Measurements from ENCODE around the gene CAPN12. TPM values are rescaled to one million over a fixed set of nuclear protein-coding genes. Genes with fewer than 3 reads are reported as not detected.

CAPN12 gene
- total RNA-seq, 4 donors from 2014 or later = 0.83 to 2.1 (median 1.6) TPM

DNA sequence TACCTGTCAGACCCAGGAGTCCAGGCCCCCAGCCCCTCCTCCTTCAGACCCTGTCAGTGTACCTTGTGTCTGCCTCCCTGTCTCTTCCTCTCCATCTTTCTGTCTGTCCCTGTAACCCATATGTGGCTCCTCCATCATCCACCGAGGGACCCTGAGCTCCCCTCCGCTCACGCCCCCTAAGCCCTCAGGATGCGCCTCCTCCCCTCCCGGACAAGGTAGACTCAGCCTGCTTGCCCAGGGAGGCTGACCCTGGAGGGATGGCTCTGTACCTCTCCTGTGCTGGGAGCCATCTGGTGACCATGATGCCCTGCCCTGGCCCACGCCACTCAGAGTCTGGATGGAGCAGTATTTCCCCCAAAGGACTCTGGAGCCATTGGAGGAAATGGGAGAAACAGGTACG, 1.0 kb upstream of the CAPN12 start:
- WGBS = 87% methylated on average over 7 of the region's 7 CpGs
- TF ChIP-seq, protein P1, sequence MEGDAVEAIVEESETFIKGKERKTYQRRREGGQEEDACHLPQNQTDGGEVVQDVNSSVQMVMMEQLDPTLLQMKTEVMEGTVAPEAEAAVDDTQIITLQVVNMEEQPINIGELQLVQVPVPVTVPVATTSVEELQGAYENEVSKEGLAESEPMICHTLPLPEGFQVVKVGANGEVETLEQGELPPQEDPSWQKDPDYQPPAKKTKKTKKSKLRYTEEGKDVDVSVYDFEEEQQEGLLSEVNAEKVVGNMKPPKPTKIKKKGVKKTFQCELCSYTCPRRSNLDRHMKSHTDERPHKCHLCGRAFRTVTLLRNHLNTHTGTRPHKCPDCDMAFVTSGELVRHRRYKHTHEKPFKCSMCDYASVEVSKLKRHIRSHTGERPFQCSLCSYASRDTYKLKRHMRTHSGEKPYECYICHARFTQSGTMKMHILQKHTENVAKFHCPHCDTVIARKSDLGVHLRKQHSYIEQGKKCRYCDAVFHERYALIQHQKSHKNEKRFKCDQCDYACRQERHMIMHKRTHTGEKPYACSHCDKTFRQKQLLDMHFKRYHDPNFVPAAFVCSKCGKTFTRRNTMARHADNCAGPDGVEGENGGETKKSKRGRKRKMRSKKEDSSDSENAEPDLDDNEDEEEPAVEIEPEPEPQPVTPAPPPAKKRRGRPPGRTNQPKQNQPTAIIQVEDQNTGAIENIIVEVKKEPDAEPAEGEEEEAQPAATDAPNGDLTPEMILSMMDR (IDR thresholded peaks at IDR 0.05) = no peak
- TF ChIP-seq POLR2AphosphoS5 (IDR thresholded peaks at IDR 0.05) (no peak), POLR2A (IDR thresholded peaks at IDR 0.05; ENCODE audit: low read depth) (no peak), EP300 (IDR thresholded peaks at IDR 0.05) (no peak)
- intact Hi-C loops (cut with DNase I) = no loop called here
- Histone ChIP-seq H3K9me3 (no peaks in the 10 kb centered on the region), H3K27me3 (no peaks in the 10 kb centered on the region), H3K36me3 (no peaks in the 10 kb centered on the region), H3K4me3 (no peak overlapping the region), H3K27ac (replicated peaks in 1 of 4) (no peak overlapping the region), H3K4me1 (no peaks in the 10 kb centered on the region)
- no peak for DNase-seq (ENCODE audit: extremely low spot score)

DNA sequence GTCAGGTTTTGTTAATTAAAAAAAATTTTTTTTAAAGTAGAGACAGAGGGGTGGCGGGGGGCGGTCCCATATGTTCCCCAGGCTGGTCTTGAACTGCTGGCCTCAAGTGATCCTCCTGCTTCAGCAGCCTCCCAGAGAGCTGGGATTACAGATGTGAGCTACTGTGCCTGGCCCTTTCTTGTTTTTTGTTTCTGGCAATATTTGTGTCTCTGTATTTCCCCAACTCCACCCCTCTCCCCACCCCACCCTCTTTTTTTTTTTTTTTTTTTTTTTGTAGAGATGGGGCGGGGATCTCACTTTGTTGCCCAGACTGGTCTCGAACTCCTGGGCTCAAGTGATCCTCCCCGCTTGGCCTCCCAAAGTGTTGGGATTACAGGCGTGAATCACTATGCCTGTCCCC, 600 bp upstream of the CAPN12 start:
- no peaks in the 10 kb centered on the region for H3K4me1 ChIP-seq
- no peak overlapping the region for H3K27ac ChIP-seq (replicated peaks in 1 of 4)
- H3K36me3 ChIP-seq = no peaks in the 10 kb centered on the region
- H3K4me3 ChIP-seq = no peak overlapping the region
- H3K27me3 ChIP-seq = no peaks in the 10 kb centered on the region
- WGBS = 88% methylated on average over 6 of the region's 6 CpGs
- intact Hi-C loops (cut with DNase I) = no loop called here
- TF ChIP-seq POLR2AphosphoS5 (IDR thresholded peaks at IDR 0.05) (no peak), EP300 (IDR thresholded peaks at IDR 0.05) (no peak), POLR2A (IDR thresholded peaks at IDR 0.05; ENCODE audit: low read depth) (no peak)
- TF ChIP-seq, protein P1 (IDR thresholded peaks at IDR 0.05) = no peak
- no peak for DNase-seq (ENCODE audit: extremely low spot score)
- H3K9me3 ChIP-seq = no peaks in the 10 kb centered on the region

DNA sequence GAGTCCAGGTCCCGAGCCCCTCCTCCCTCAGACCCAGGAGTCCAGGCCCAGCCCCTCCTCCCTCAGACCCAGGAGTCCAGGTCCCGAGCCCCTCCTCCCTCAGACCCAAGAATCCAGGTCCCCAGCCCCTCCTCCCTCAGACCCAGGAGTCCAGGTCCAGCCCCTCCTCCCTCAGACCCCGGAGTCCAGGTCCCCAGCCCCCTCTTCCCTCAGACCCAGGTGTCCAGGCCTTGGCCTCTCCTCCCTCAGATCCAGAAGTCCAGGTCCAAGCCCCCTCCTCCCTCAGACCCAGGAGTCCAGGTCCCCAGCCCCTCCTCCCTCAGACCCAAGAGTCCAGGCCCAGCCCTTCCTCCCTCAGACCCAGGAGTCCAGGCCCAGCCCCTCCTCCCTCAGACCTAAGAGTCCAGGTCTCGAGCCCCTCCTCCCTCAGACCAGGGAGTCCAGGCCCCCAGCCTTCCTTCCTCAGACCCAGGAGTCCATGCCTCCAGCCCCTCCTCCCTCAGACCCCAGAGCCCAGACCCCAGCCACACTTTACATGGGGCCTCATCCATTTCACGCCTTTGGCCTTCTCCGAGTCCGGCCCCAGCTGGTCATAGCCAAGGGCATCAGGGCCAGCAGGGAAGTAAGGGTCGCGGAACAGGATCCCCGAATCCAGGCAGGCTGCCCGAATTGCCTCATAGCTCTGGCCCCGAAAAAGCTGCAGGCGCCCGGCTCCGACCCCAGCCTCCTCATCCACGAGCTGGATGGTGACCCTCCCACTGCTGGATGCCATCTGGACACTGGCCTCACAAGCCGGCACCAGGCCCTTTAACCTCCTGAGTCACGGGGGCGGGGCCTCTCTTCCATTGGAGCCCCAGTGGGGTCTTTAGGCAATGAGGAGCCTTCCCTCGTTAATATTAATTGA, 628 bp downstream of the CAPN12 start:
- no peak for DNase-seq (ENCODE audit: extremely low spot score)

DNA sequence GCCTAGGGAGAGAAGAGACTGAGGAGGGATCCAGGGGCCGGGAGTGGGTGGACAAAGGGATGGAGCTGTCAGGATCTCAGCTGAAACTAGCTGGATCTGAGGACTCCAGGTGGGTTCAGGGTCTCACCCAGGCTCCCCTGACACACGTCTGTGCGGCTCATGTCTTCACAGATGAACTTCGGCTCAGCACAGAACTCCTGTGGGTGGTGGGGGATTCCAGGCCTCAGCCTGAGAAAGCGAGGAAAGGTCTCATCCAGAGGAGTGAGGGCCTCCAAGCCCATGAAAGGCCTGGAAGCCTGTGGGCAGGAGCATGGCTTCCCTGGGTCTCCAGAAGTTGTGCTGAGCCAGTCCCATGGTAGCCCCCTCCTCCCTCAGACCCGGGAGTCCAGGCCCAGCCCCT, 1.4 kb downstream of the CAPN12 start:
- Histone ChIP-seq H3K4me3 (no peak overlapping the region), H3K9me3 (no peaks in the 10 kb centered on the region), H3K4me1 (no peaks in the 10 kb centered on the region), H3K27ac (replicated peaks in 1 of 4) (no peak overlapping the region), H3K36me3 (no peaks in the 10 kb centered on the region), H3K27me3 (no peaks in the 10 kb centered on the region)
- WGBS = 92% methylated on average over 5 of the region's 6 CpGs
- no peak for DNase-seq (ENCODE audit: extremely low spot score)
- intact Hi-C loops (cut with DNase I) = no loop called here
- TF ChIP-seq POLR2AphosphoS5 (IDR thresholded peaks at IDR 0.05) (no peak), POLR2A (IDR thresholded peaks at IDR 0.05; ENCODE audit: low read depth) (no peak), EP300 (IDR thresholded peaks at IDR 0.05) (no peak)

More for the DNA sequence above, 628 bp downstream of the CAPN12 start:
- TF ChIP-seq POLR2A (IDR thresholded peaks at IDR 0.05; ENCODE audit: low read depth) = no peak
- no peak for TF ChIP-seq POLR2AphosphoS5 (IDR thresholded peaks at IDR 0.05)
- TF ChIP-seq, protein P1 (IDR thresholded peaks at IDR 0.05) = no peak
- no peak for TF ChIP-seq EP300 (IDR thresholded peaks at IDR 0.05)
- Histone ChIP-seq H3K27me3 (no peaks in the 10 kb centered on the region), H3K36me3 (no peaks in the 10 kb centered on the region), H3K4me1 (no peaks in the 10 kb centered on the region), H3K4me3 (no peak overlapping the region), H3K27ac (replicated peaks in 1 of 4) (no peak overlapping the region), H3K9me3 (no peaks in the 10 kb centered on the region)
- intact Hi-C loops (cut with DNase I) = no loop called here
- 77% methylated on average over 8 of the region's 20 CpGs for WGBS

DNA sequence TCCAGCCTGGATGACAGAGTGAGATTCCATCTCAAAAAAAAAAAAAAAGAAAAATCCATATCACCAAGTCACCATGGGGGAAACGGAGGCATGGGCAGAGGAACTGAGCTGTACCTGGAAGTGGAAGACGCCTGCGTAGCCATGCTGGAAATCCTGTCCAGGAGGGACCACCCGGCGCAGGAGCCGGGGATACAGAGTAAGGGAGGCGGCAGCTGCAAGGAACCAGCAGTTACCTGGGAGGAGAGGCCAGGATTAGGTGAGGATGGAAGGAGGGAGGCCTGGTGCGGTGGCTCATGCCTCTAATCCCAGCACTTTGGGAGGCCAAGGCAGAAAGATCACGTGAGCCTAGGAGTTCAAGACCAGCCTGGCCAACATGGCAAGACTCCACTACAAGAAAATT, 2.0 kb downstream of the CAPN12 start:
- 97% methylated on average over 9 of the region's 9 CpGs for WGBS
- no peak for DNase-seq (ENCODE audit: extremely low spot score)
- no peaks in the 10 kb centered on the region for H3K36me3 ChIP-seq
- TF ChIP-seq, protein P1 (IDR thresholded peaks at IDR 0.05) = no peak
- TF ChIP-seq POLR2A (IDR thresholded peaks at IDR 0.05; ENCODE audit: low read depth) (no peak), POLR2AphosphoS5 (IDR thresholded peaks at IDR 0.05) (no peak), EP300 (IDR thresholded peaks at IDR 0.05) (no peak)
- intact Hi-C loops (cut with DNase I) = no loop called here
- no peak overlapping the region for H3K27ac ChIP-seq (replicated peaks in 1 of 4)
- H3K9me3 ChIP-seq = no peaks in the 10 kb centered on the region
- no peaks in the 10 kb centered on the region for H3K27me3 ChIP-seq
- H3K4me1 ChIP-seq = peaks cover 0 to 2% (median under 1%) of the 10 kb centered on the region in 4 donors
- H3K4me3 ChIP-seq = no peak overlapping the region

All from esophagus muscularis mucosa (tissue), 4 donors.